ENCODE data around the gene PKIG. TPM values are rescaled to one million over a fixed set of nuclear protein-coding genes. Genes with fewer than 3 reads are reported as not detected.

Gene PKIG
- total RNA-seq, 1 donor from 2014 or later = 34.7 TPM

DNA sequence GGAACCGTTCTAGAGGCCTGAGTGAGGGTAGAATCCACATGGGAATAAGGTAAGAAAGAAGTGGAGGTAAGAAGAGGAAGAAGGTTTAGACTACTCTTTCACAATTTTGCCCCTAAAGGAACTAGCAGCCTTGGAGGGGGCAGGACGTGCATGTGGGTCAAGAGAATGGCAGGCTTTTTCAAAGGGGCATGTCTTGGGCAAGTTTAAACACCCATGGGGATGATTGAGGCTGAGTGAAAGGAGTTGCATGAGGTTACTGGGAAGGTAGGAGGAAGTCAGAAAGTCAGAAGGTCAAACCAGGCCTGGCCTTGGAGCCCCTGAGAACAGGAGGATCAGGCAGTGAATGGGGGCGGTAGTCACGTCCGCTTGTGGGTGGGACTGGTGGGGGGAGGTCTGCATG, 58.9 kb downstream of the PKIG start:
- TF ChIP-seq, protein P1, sequence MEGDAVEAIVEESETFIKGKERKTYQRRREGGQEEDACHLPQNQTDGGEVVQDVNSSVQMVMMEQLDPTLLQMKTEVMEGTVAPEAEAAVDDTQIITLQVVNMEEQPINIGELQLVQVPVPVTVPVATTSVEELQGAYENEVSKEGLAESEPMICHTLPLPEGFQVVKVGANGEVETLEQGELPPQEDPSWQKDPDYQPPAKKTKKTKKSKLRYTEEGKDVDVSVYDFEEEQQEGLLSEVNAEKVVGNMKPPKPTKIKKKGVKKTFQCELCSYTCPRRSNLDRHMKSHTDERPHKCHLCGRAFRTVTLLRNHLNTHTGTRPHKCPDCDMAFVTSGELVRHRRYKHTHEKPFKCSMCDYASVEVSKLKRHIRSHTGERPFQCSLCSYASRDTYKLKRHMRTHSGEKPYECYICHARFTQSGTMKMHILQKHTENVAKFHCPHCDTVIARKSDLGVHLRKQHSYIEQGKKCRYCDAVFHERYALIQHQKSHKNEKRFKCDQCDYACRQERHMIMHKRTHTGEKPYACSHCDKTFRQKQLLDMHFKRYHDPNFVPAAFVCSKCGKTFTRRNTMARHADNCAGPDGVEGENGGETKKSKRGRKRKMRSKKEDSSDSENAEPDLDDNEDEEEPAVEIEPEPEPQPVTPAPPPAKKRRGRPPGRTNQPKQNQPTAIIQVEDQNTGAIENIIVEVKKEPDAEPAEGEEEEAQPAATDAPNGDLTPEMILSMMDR (conservative IDR thresholded peaks at IDR 0.05) = no peak
- Mint-ChIP-seq H3K4me3 (peak overlapping the region; percentile 13), H3K27ac (ENCODE audit: unreplicated experiment) (peak overlapping the region; percentile 87), H3K4me1 (peaks cover 41% of the 10 kb centered on the region), H3K36me3 (ENCODE audit: low read depth) (peaks cover 2% of the 10 kb centered on the region), H3K9me3 (no peaks in the 10 kb centered on the region), H3K27me3 (ENCODE audit: low read depth) (no peaks in the 10 kb centered on the region)
- no peak for DNase-seq (ENCODE audit: low read depth, low spot score)

DNA sequence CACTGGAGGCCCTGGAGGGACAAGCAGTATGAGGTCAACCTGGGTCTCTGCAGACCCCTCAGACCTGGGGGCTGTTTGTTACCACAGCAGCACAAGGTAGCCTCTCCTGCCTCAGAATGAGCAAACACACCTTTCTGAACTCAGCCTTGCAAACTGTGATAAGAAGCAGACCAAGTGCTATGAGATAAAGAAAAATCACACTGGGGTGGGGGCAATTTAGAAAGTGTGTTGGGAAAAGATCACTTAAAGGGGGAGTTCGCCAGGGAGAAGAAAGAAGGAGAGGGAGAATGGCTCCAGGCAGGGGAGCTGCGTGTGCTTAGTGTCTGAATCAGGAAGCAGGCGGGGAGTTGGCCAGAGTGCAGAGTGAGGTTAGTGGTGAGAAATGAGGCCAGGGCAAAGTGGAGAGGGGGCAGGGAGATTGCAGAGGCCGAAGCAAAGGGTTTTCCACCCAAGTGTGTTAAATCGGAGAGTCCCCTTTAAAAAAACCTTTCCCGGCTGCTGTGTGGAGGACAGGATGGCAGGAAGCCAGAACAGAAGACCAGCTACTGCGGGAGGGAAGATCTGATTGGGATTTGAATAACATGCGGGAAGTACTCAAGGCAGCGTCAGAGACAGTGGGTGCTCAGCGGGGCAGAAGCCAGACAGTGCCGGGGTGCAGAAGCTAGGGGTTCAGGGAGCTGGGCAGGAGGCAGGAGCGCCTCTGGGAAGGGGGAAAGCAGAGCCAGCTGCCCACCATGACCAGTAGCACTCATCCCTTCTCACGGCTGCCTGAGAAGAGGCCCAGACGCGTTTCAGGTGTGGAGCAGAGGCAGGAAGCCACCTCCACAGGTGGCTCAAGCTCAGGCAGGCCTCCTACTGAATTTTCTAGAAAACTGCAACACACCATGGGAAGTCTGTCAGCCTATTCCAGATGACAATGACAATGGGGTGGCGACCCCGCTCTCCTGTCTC, 60.1 kb downstream of the PKIG start:
- Mint-ChIP-seq H3K4me1 (peaks cover 47% of the 10 kb centered on the region), H3K36me3 (ENCODE audit: low read depth) (peaks cover 2% of the 10 kb centered on the region)
- DNase-seq (ENCODE audit: low read depth, low spot score) = no peak

DNA sequence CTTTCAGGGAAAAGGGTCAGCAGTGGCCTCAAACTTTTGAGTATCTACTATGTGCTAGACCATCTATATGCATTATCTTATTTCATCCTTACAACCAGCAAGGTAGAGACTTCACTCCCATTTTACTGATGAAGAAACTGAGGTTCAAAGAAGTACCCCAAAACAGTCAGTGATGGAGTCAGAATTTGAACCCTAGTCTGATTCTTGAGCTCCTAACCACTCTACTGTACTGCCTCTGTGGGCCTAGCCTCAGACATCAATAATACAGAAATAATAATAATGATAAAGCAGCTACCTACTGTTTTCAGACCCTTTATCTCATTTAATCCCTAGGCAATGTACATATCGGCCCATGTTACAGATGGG, 60.8 kb downstream of the PKIG start:
- no peaks in the 10 kb centered on the region for H3K27me3 Mint-ChIP-seq (ENCODE audit: low read depth)
- H3K9me3 Mint-ChIP-seq = no peaks in the 10 kb centered on the region
- no peak overlapping the region for H3K4me3 Mint-ChIP-seq
- H3K4me1 Mint-ChIP-seq = peaks cover 47% of the 10 kb centered on the region
- TF ChIP-seq, protein P1 (conservative IDR thresholded peaks at IDR 0.05) = no peak
- DNase-seq (ENCODE audit: low read depth, low spot score) = no peak
- H3K27ac Mint-ChIP-seq (ENCODE audit: unreplicated experiment) = no peak overlapping the region
- peaks cover 2% of the 10 kb centered on the region for H3K36me3 Mint-ChIP-seq (ENCODE audit: low read depth)

More for the DNA sequence above, 60.1 kb downstream of the PKIG start:
- H3K4me3 Mint-ChIP-seq = no peak overlapping the region
- H3K27ac Mint-ChIP-seq (ENCODE audit: unreplicated experiment) = peak overlapping the region; percentile 23
- TF ChIP-seq, protein P1 (conservative IDR thresholded peaks at IDR 0.05) = no peak
- no peaks in the 10 kb centered on the region for H3K27me3 Mint-ChIP-seq (ENCODE audit: low read depth)
- H3K9me3 Mint-ChIP-seq = no peaks in the 10 kb centered on the region

DNA sequence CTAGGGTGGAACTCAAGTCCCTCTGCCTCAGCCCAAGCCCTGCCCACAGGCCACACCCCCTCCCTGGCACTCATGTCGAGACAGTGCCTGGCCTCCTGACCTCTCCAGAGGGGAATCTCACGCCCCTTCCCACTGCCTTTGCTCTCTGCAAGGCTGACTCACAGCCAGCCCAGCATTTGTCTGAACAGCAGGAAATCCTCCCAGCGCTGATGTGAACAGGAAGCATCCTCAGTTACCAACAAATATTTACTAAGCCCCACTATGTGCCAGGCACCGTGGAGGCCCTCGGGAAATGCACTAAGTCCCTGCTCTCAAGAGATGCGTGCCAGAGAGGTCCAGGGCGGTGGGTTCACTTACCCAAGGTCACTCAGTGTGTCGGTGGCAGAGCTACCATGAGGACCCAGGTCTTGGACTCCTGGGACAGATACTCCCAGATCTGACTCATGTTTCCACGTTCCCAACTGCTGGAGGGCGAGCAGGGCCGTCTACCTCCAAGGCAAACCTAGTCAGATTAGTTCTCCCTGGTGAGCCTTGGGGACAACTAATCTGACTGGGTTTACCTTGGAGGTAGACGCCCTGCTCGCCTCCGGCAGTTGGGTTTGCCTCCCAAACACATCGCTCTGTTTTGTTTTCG, 61.3 kb downstream of the PKIG start:
- H3K4me1 Mint-ChIP-seq = peaks cover 44% of the 10 kb centered on the region
- H3K36me3 Mint-ChIP-seq (ENCODE audit: low read depth) = peaks cover 2% of the 10 kb centered on the region
- no peak overlapping the region for H3K4me3 Mint-ChIP-seq
- DNase-seq (ENCODE audit: low read depth, low spot score) = no peak
- no peaks in the 10 kb centered on the region for H3K27me3 Mint-ChIP-seq (ENCODE audit: low read depth)
- H3K27ac Mint-ChIP-seq (ENCODE audit: unreplicated experiment) = no peak overlapping the region
- H3K9me3 Mint-ChIP-seq = no peaks in the 10 kb centered on the region
- TF ChIP-seq, protein P1 (conservative IDR thresholded peaks at IDR 0.05) = no peak

DNA sequence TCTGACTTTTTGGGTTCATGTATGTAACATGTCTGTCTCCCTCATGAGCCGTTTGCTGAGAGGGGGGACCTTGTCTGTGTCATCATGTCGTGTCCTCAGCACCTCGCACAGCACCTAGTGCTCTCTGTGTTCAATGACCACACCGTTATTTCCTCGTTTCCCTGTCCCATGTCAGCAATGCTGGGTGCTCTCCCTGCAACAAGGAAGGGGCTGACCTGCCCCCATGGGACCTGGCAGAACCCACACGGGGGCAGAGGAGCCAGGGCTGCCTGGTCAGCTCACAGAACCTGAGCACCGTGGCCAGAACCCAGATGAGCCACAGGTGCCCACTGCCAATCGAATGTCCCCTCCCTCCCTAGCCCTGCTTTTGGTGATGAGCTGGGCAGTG, 61.8 kb downstream of the PKIG start:
- Mint-ChIP-seq H3K27me3 (ENCODE audit: low read depth) (peaks cover under 1% of the 10 kb centered on the region), H3K27ac (ENCODE audit: unreplicated experiment) (peak overlapping the region; percentile 71), H3K4me1 (peaks cover 42% of the 10 kb centered on the region), H3K9me3 (no peaks in the 10 kb centered on the region), H3K4me3 (no peak overlapping the region), H3K36me3 (ENCODE audit: low read depth) (peaks cover 2% of the 10 kb centered on the region)
- DNase-seq (ENCODE audit: low read depth, low spot score) = no peak
- TF ChIP-seq, protein P1 (conservative IDR thresholded peaks at IDR 0.05) = no peak
